DOHH2 (cell line): ENCODE data around the gene CORO2B.

ENCODE experiments used
- CTCF ChIP-seq: fragments of 200-600 bp; sonication (generic); IDR thresholded peaks from one replicate; pipeline ENCODE4 v1.5.1; 2014; ENCODE audit warnings: antibody characterized with exemption, mild to moderate bottlenecking, low read depth, low read length; ENCODE audit not compliant: poor library complexity, severe bottlenecking
- EZH2phosphoT487 ChIP-seq: fragments of 200-600 bp; sonication (generic); IDR thresholded peaks from 2 replicates; pipeline ENCODE4 v1.6.1; 2017; ENCODE audit warnings: borderline replicate concordance, mild to moderate bottlenecking, antibody characterized with exemption, low read length, moderate library complexity, mixed read lengths

- TF ChIP-seq CTCF (no peak), EZH2phosphoT487 (no peak)
Observed at GRCh38 chr15:68567345-68567744, 11.4 kb upstream of the CORO2B start.
